Right forelimb (tissue), 1 donor: ENCODE data around the gene SHROOM1.
A peak's percentile ranks its signal among the peaks of the same experiment; 100 is the strongest.
"Not testable (repeated sequence)": the region's sequence is repeated elsewhere in the genome, so short reads cannot be mapped to it uniquely, and the experiment has no call there.

ENCODE experiments used
- DNase-seq: peaks from one replicate; pipeline ENCODE4 v3.0.0-alpha.2; 2018

The SHROOM1 gene

DNA sequence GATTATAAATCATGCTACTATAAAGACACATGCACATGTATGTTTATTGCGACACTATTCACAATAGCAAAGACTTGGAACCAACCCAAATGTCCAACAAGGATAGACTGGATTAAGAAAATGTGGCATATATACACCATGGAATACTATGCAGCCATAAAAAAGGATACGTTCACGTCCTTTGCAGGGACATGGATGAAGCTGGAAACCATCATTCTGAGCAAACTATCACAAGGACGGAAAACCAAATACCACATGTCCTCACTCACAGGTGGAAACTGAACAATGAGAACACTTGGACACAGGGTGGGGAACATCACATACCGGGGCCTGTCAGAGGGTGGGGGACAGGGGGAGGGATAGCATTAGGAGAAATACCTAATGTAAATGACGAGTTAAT is 24.6 kb downstream of the SHROOM1 start:
- DNase-seq = not testable (repeated sequence)

DNA sequence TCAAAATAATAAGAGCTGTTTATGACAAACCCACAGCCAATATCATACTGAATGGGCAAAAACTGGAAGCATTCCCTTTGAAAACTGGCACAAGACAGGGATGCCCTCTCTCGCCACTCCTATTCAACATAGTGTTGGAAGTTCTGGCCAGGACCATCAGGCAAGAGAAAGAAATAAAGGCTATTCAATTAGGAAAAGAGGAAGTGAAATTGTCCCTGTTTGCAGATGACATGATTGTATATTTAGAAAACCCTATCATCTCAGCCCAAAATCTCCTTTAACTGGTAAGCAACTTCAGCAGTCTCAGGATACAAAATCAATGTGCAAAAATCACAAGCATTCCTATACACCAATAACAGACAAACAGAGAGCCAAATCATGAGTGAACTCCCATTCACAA is 26.2 kb downstream of the SHROOM1 start:
- DNase-seq = not testable (repeated sequence)

GRCh38 chr5:132802685-132803066 is 27.8 kb downstream of the SHROOM1 start:
- DNase-seq = not testable (repeated sequence)

GRCh38 chr5:132802044-132802684 is 28.3 kb downstream of the SHROOM1 start:
- DNase-seq = no peak

DNA sequence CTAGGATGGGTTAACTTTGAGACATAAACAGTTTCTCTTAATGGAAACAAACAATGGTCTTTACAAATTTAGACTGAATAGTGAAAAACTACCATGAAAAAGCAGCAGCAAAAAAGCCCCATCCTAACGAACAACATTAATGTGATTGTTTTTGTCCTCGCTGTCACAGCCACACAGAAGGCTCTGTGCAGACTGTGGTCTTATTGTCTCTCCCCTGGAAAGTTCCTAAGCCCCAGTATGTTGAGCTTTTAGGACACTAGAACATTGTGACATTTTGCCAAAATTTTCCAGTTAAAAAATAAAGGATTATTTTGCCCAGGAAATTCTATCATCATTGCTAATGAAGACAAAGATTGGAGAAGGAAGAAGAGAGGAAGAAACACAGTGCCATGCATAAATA is 29.9 kb downstream of the SHROOM1 start:
- DNase-seq = no peak

DNA sequence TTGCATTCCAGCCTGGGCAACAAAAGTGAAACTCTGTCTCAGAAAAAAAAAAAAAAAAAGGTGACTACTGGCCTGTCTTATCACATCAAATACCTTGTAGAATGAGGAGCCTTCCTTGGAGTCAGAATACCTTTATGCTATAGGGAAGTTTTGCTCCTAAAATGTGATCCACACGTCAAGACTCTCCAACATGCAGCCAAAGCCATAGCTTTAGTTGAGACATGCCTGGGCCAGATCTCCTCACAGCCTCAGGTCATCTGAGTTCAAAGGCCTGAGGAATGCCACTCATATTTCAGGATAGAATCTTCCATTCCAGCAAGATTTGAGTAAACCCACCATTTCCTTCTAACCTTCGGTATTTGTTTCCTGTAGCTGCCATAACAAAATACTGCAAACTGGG is 31.1 kb downstream of the SHROOM1 start:
- DNase-seq = no peak

DNA sequence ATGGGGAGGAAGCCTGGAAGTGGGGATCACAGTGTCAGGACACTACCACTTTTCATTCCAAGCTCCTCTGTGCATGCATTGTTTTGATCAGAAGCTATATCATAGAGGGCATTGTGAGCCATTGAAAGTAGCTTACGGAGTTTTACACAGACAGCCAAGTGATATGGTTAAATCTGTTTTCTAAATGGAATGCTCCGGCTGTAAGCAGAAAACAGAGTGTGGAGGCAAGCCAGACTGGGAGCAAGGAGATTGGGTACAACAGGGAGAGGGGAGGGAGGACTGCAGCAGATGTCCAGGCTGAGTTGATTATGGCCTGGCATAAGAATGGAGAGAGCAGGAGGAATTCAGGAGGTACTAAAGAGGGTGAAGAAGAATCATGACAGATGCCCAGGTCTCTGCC is 32.8 kb downstream of the SHROOM1 start:
- no peak for DNase-seq

GRCh38 chr5:132791026-132791425 is 39.4 kb downstream of the SHROOM1 start:
- DNase-seq = no peak

GRCh38 chr5:132790201-132790865 is 40.1 kb downstream of the SHROOM1 start:
- DNase-seq = no peak

DNA sequence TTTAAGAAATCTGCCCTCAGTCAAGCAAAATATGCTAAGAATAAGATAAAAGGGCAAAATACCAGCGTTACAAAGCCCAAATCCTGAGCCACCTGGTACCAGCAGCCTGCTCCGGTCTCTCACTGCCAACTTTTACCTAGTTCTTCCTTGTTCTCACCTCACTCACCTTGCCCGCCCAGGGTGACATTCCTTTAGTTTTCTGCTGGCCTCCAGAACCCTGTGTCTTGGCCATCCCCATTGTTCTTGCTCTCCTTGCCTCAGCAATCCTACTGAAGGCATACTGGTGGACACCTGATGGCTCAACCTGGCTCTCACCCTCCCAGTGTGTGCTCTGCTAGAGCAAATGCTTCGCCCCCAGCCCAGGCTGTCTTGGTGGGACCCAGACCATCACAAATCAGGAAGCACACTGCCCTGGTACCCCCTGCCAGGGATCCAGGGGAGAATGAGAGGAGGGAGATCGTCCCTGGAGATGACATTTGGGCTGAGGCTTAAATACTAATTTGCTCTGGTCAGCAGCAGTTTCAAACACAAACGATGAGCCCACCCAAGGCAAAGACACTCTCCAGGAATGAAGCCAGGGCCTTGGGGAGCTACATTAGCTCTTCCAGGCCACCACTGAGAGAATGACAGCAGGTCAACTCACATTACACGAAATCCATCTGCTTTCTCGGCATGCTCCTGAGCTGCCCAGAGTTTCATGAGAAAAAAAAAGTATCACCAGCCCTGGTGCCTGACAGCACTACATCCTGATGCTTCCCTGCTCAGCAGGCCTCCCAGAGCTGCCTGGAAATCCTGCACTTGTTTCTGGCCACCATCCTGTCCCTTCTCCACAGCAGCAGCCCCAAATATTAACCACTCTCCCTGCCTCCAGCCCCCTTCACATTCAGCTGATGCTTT is 41.2 kb downstream of the SHROOM1 start:
- no peak for DNase-seq

DNA sequence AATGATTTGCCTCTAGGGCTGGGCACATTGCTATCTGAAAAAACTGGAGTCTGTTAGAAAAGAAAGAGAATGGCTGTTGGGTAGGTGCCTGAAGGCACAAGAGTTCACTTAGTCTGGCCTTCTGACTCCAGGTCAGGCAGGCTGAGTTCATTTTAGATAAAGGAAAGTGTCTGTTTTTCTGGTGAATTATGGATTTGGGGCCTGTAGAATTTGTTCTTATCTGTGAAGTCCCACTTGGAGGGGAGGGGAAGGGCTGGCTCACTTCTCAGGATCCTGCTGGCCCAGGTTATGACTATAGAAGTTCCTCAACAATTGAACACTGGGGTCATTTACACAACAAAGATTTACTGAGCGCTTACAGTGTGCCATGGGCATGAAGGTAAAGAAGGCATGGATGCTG is 41.9 kb downstream of the SHROOM1 start:
- no peak for DNase-seq

GRCh38 chr5:132787076-132787475 is 43.4 kb downstream of the SHROOM1 start:
- DNase-seq = no peak

GRCh38 chr5:132785864-132786263 is 44.6 kb downstream of the SHROOM1 start:
- DNase-seq = no peak

GRCh38 chr5:132785365-132785764 is 45.1 kb downstream of the SHROOM1 start:
- no peak for DNase-seq

- no peak for DNase-seq
Observed at GRCh38 chr5:132782101-132782500, 48.3 kb downstream of the SHROOM1 start.

- DNase-seq = no peak
Observed at GRCh38 chr5:132781029-132781428, 49.4 kb downstream of the SHROOM1 start.

- no peak for DNase-seq
Observed at GRCh38 chr5:132780577-132780976, 49.9 kb downstream of the SHROOM1 start.

GRCh38 chr5:132779961-132780360 is 50.5 kb downstream of the SHROOM1 start:
- no peak for DNase-seq

GRCh38 chr5:132778856-132779255 is 51.6 kb downstream of the SHROOM1 start:
- no peak for DNase-seq

- no peak for DNase-seq
Observed at GRCh38 chr5:132778129-132778528, 52.3 kb downstream of the SHROOM1 start.

DNA sequence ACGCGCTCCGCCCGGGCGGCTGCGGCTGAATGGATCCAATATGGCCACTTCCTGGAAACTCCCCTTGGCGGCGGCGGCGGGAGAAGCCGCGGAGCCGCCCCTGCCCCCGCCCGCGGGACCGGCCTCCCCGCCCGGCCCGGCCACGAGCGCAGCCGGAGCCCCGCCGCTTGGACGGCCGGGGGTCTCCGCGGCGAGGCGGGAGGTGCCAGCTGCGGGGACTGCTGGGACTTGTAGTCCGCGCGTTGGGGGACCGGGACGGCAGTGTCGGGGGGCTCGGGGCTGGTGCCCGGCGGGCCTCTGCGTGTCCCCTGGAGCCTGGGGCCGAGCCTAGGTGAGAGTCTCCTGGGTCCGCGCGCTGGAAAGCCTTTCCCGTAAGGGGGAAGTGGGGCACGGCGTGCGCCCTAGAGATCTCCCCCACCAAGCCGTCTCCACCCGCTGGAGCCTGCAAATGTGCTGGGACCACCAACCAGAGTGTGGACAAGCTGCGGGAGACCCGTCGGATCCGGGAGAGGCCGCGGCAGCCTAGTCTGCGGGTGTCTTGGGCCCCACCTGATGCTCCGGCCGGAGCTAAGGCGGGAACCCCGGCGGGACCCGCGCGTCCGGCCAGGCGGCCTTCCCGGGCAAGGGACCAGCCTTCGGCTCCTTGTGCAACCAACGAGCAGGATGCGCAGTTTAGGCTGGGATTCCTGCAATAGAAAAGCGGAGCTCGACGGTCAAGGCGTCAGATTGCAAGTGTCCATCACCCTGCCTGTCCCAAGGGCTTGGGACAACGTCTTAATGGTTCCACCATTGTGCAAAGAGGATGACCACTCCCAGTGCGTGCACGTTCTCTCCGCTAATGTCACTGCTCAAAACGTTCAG is 53.0 kb downstream of the SHROOM1 start, which contains the start of gene SEPTIN8:
Gene SEPTIN8 (minus strand): TSS at position 31 of the 861 bp plus-strand sequence. CDS start 102 bp downstream, outside the sequence.
- DNase-seq = peak; percentile 81

- DNase-seq = no peak
Observed at GRCh38 chr5:132776938-132777208, 53.6 kb downstream of the SHROOM1 start.
